ENCODE results near the gene PDLIM5.

The PDLIM5 gene

GRCh38 chr4:94491322-94491721 is 39.6 kb downstream of the PDLIM5 start:
- no peaks in the 10 kb centered on the region for H3K36me3 ChIP-seq (ENCODE audit: control insufficient read depth, low read length)
- H3K4me3 ChIP-seq (ENCODE audit: low read length) = no peak overlapping the region
- no peak overlapping the region for H3K4me2 ChIP-seq (ENCODE audit: low read length)
- H3F3A ChIP-seq (ENCODE audit: control insufficient read depth, insufficient read depth) = no peaks in the 10 kb centered on the region
- no peaks in the 10 kb centered on the region for H3K9me3 ChIP-seq (ENCODE audit: control insufficient read depth, insufficient read depth, low read length)
- no peaks in the 10 kb centered on the region for H3K9me2 ChIP-seq (replicated peaks; ENCODE audit: control insufficient read depth, low read length)
- no peaks in the 10 kb centered on the region for H4K20me1 ChIP-seq (ENCODE audit: control insufficient read depth, insufficient read depth, low read depth, low read length)
- no peaks in the 10 kb centered on the region for H3K27me3 ChIP-seq (ENCODE audit: control insufficient read depth, low read length)
- no peak overlapping the region for H3K27ac ChIP-seq (ENCODE audit: low read depth, low read length)
- H3K4me1 ChIP-seq (ENCODE audit: control insufficient read depth, low read length) = no peaks in the 10 kb centered on the region
- TF ChIP-seq EZH2phosphoT487 (IDR thresholded peaks at IDR 0.05; ENCODE audit: borderline replicate concordance, low read length) (no peak), CTCF (IDR thresholded peaks at IDR 0.05; ENCODE audit: low read depth, low read length, poor library complexity, severe bottlenecking) (no peak)
- no peaks in the 10 kb centered on the region for H3K79me2 ChIP-seq (ENCODE audit: control insufficient read depth, low read length)

- Histone ChIP-seq H3K4me1 (ENCODE audit: control insufficient read depth, low read length) (no peaks in the 10 kb centered on the region), H3K9me3 (ENCODE audit: control insufficient read depth, insufficient read depth, low read length) (no peaks in the 10 kb centered on the region), H3K4me2 (ENCODE audit: low read length) (no peak overlapping the region), H3K4me3 (ENCODE audit: low read length) (no peak overlapping the region), H3K27ac (ENCODE audit: low read depth, low read length) (no peak overlapping the region), H4K20me1 (ENCODE audit: control insufficient read depth, insufficient read depth, low read depth, low read length) (no peaks in the 10 kb centered on the region), H3K27me3 (ENCODE audit: control insufficient read depth, low read length) (no peaks in the 10 kb centered on the region), H3K79me2 (ENCODE audit: control insufficient read depth, low read length) (no peaks in the 10 kb centered on the region), H3K9me2 (replicated peaks; ENCODE audit: control insufficient read depth, low read length) (no peaks in the 10 kb centered on the region), H3F3A (ENCODE audit: control insufficient read depth, insufficient read depth) (no peaks in the 10 kb centered on the region), H3K36me3 (ENCODE audit: control insufficient read depth, low read length) (no peaks in the 10 kb centered on the region)
- TF ChIP-seq CTCF (IDR thresholded peaks at IDR 0.05; ENCODE audit: low read depth, low read length, poor library complexity, severe bottlenecking) = no peak
- no peak for TF ChIP-seq EZH2phosphoT487 (IDR thresholded peaks at IDR 0.05; ENCODE audit: borderline replicate concordance, low read length)
Measured at GRCh38 chr4:94495408-94495807, 43.7 kb downstream of the PDLIM5 start.

GRCh38 chr4:94497690-94498089 is 45.9 kb downstream of the PDLIM5 start:
- Histone ChIP-seq H3K27ac (ENCODE audit: low read depth, low read length) (no peak overlapping the region), H3K4me3 (ENCODE audit: low read length) (no peak overlapping the region), H3K4me2 (ENCODE audit: low read length) (no peak overlapping the region), H3F3A (ENCODE audit: control insufficient read depth, insufficient read depth) (no peaks in the 10 kb centered on the region), H3K27me3 (ENCODE audit: control insufficient read depth, low read length) (no peaks in the 10 kb centered on the region), H3K9me3 (ENCODE audit: control insufficient read depth, insufficient read depth, low read length) (no peaks in the 10 kb centered on the region), H3K9me2 (replicated peaks; ENCODE audit: control insufficient read depth, low read length) (no peaks in the 10 kb centered on the region), H3K36me3 (ENCODE audit: control insufficient read depth, low read length) (no peaks in the 10 kb centered on the region), H4K20me1 (ENCODE audit: control insufficient read depth, insufficient read depth, low read depth, low read length) (no peaks in the 10 kb centered on the region), H3K4me1 (ENCODE audit: control insufficient read depth, low read length) (no peaks in the 10 kb centered on the region), H3K79me2 (ENCODE audit: control insufficient read depth, low read length) (no peaks in the 10 kb centered on the region)
- TF ChIP-seq EZH2phosphoT487 (IDR thresholded peaks at IDR 0.05; ENCODE audit: borderline replicate concordance, low read length) = no peak
- TF ChIP-seq CTCF (IDR thresholded peaks at IDR 0.05; ENCODE audit: low read depth, low read length, poor library complexity, severe bottlenecking) = no peak

- Histone ChIP-seq H3K4me2 (ENCODE audit: low read length) (no peak overlapping the region), H4K20me1 (ENCODE audit: control insufficient read depth, insufficient read depth, low read depth, low read length) (no peaks in the 10 kb centered on the region), H3K27me3 (ENCODE audit: control insufficient read depth, low read length) (no peaks in the 10 kb centered on the region), H3K4me3 (ENCODE audit: low read length) (no peak overlapping the region), H3K9me3 (ENCODE audit: control insufficient read depth, insufficient read depth, low read length) (no peaks in the 10 kb centered on the region), H3K4me1 (ENCODE audit: control insufficient read depth, low read length) (no peaks in the 10 kb centered on the region), H3K27ac (ENCODE audit: low read depth, low read length) (no peak overlapping the region), H3K36me3 (ENCODE audit: control insufficient read depth, low read length) (no peaks in the 10 kb centered on the region), H3F3A (ENCODE audit: control insufficient read depth, insufficient read depth) (no peaks in the 10 kb centered on the region), H3K9me2 (replicated peaks; ENCODE audit: control insufficient read depth, low read length) (no peaks in the 10 kb centered on the region), H3K79me2 (ENCODE audit: control insufficient read depth, low read length) (no peaks in the 10 kb centered on the region)
- no peak for TF ChIP-seq CTCF (IDR thresholded peaks at IDR 0.05; ENCODE audit: low read depth, low read length, poor library complexity, severe bottlenecking)
- no peak for TF ChIP-seq EZH2phosphoT487 (IDR thresholded peaks at IDR 0.05; ENCODE audit: borderline replicate concordance, low read length)
Measured at GRCh38 chr4:94498502-94498901, 46.8 kb downstream of the PDLIM5 start.
